K562 (cell line): ENCODE results near the gene GCH1. TPM values are rescaled to one million over a fixed set of nuclear protein-coding genes. Genes with fewer than 3 reads are reported as not detected.

Source experiments
- ATAC-seq: fragments of 200-7000 bp; cut with Tn5 transposase; 3 replicates; pipeline ENCODE4 v1.9.1; 2020; ENCODE audit warnings: moderate library complexity
- BruUV-seq: library from RNA; stranded (reverse); fragments of 400-500 nt; replicated peaks from 2 replicates; lab custom pipeline; 2021; lab: Mats Ljungman, UMichigan
- CTCF ChIA-PET: fragments of 300-600 bp; formaldehyde crosslinking; extraction: SDS; loops from one replicate; lab custom pipeline; 2021; ENCODE audit warnings: low intra/inter-chr PET ratio; lab: Yijun Ruan, JAX
- POLR2A ChIA-PET: fragments of 300-600, 350-650 bp; sonication (Branson Sonifier 250); formaldehyde crosslinking; extraction: SDS; loops from one replicate; lab custom pipeline; 2021; ENCODE audit warnings: antibody characterized with exemption, inconsistent platforms; lab: Yijun Ruan, JAX
- DNase-seq, 4 experiments: peaks; one replicate each; pipeline versions ENCODE4 v3.0.0 to v3.0.0-alpha.2; 2011 to 2018; ENCODE audit warnings: low spot score in 3 of 4, mixed read lengths in 3 of 4; ENCODE audit errors: extremely low read depth in 1 of 4
- FAIRE-seq: peaks from 2 replicates; lab custom pipeline; 2011; peaks lifted over from hg19 to GRCh38; lab: Jason Lieb, UNC
- H2AFZ ChIP-seq: 2 replicates; pipeline ENCODE4 v1.6.0; 2011; ENCODE audit warnings: low read depth, low read length, control low read depth, inconsistent platforms
- H3K27ac ChIP-seq: fragments of 200-600 bp; 3 replicates; pipeline ENCODE4 v1.8.0; 2011; ENCODE audit warnings: low read depth, mild to moderate bottlenecking, control low read depth, inconsistent platforms, low read length, moderate library complexity, mixed read lengths; ENCODE audit errors: extremely low read depth
- H3K27me3 ChIP-seq, 2 experiments: fragments of 300-600 bp in 1 of 2; 2 replicates in 1 of 2; 3 replicates in 1 of 2; pipeline versions ENCODE4 v1.6.0 to v1.8.0; 2011; ENCODE audit warnings: inconsistent platforms in 2 of 2, low read length in 2 of 2, mild to moderate bottlenecking in 1 of 2, mixed read lengths in 1 of 2, moderate library complexity in 1 of 2; ENCODE audit not compliant: control insufficient read depth in 2 of 2, insufficient read depth in 2 of 2
- H3K36me3 ChIP-seq: fragments of 300-600 bp; 3 replicates; pipeline ENCODE4 v1.8.0; 2011; ENCODE audit warnings: mild to moderate bottlenecking, low read length, inconsistent platforms; ENCODE audit not compliant: control insufficient read depth, insufficient read depth
- H3K4me1 ChIP-seq, 2 experiments: fragments of 200-600 bp in 1 of 2; replicated peaks in 1 of 2; 2 replicates in 1 of 2; 3 replicates in 1 of 2; pipeline versions ENCODE4 v1.5.1 to v1.8.0; 2011; ENCODE audit warnings: inconsistent platforms in 2 of 2, low read length in 2 of 2, mild to moderate bottlenecking in 1 of 2, mixed read lengths in 1 of 2, moderate library complexity in 1 of 2; ENCODE audit not compliant: control insufficient read depth in 2 of 2, insufficient read depth in 2 of 2
- H3K4me2 ChIP-seq: 2 replicates; pipeline ENCODE4 v1.6.1; 2011; ENCODE audit warnings: low read length, control low read depth, inconsistent platforms, mixed read lengths; ENCODE audit not compliant: insufficient read depth
- H3K4me3 ChIP-seq: fragments of 200-600 bp; sonication (generic), shearing (Covaris generic); 2 replicates; pipeline ENCODE4 v1.5.1; 2016; ENCODE audit warnings: control low read depth, inconsistent platforms
- H3K79me2 ChIP-seq: fragments of 200-600 bp; 3 replicates; pipeline ENCODE4 v1.8.0; 2011; ENCODE audit warnings: low read length, inconsistent platforms; ENCODE audit not compliant: control insufficient read depth, insufficient read depth
- H3K9ac ChIP-seq, 2 experiments: 2 replicates each; pipeline versions ENCODE4 v1.6.0 to v1.6.1; 2011; ENCODE audit warnings: low read depth in 2 of 2, low read length in 2 of 2, control low read depth in 1 of 2, inconsistent platforms in 1 of 2, mild to moderate bottlenecking in 1 of 2, mixed read lengths in 1 of 2; ENCODE audit not compliant: insufficient read depth in 1 of 2
- H3K9me1 ChIP-seq: one replicate; pipeline ENCODE4 v1.6.0; 2011; ENCODE audit warnings: inconsistent platforms, mild to moderate bottlenecking, low read length, moderate library complexity; ENCODE audit not compliant: control insufficient read depth, insufficient read depth
- H3K9me3 ChIP-seq: replicated peaks from 2 replicates; pipeline ENCODE4 v1.5.1; 2011; ENCODE audit warnings: low read depth, low read length, inconsistent platforms; ENCODE audit not compliant: control insufficient read depth, insufficient read depth
- H4K20me1 ChIP-seq: replicated peaks from 2 replicates; pipeline ENCODE4 v1.6.1; 2011; ENCODE audit warnings: low read length, inconsistent platforms, mixed read lengths; ENCODE audit not compliant: control insufficient read depth, insufficient read depth
- CSDE1 ChIP-seq, 2 experiments: fragments of 450-650 bp; IDR thresholded peaks; 2 replicates each; pipeline ENCODE4 v1.6.1; 2016; ENCODE audit warnings: mild to moderate bottlenecking in 1 of 2
- EP400 ChIP-seq: fragments of 450-650 bp; IDR thresholded peaks from 2 replicates; pipeline ENCODE4 v1.6.1; 2017; ENCODE audit warnings: antibody characterized with exemption, mild to moderate bottlenecking, moderate library complexity
- EWSR1 ChIP-seq: fragments of 450-650 bp; IDR thresholded peaks from 2 replicates; pipeline ENCODE4 v1.6.1; 2018; ENCODE audit warnings: borderline replicate concordance, mild to moderate bottlenecking, low read depth, moderate library complexity; ENCODE audit not compliant: partially characterized antibody
- HNRNPK ChIP-seq: fragments of 200-400 bp; formaldehyde crosslinking; IDR thresholded peaks from one replicate; pipeline ENCODE4 v1.6.1; 2018; ENCODE audit warnings: mild to moderate bottlenecking, low read depth, low read length; ENCODE audit not compliant: poor library complexity, severe bottlenecking
- KLF13 ChIP-seq: fragments of 450-650 bp; IDR thresholded peaks from 2 replicates; pipeline ENCODE4 v1.6.1; 2016; ENCODE audit warnings: missing genetic modification characterization, low read depth, mild to moderate bottlenecking, missing compliant biosample characterization, moderate library complexity, borderline replicate concordance
- LCOR ChIP-seq: sonication (generic); formaldehyde crosslinking; IDR thresholded peaks from 2 replicates; pipeline ENCODE4 v1.8.0; 2022; ENCODE audit warnings: mild to moderate bottlenecking, missing genetic modification reagents
- MITF ChIP-seq: IDR thresholded peaks from 2 replicates; pipeline ENCODE4 v1.6.1; 2014; ENCODE audit warnings: antibody characterized with exemption
- NR3C1 ChIP-seq: sonication (generic); formaldehyde crosslinking; IDR thresholded peaks from 2 replicates; pipeline ENCODE4 v1.8.1; 2022; ENCODE audit warnings: missing genetic modification reagents
- PREB ChIP-seq: sonication (generic); formaldehyde crosslinking; IDR thresholded peaks from 2 replicates; pipeline ENCODE4 v1.8.1; 2023; ENCODE audit warnings: mild to moderate bottlenecking, missing genetic modification reagents
- RAD51 ChIP-seq: fragments of 450-650 bp; IDR thresholded peaks from 2 replicates; pipeline ENCODE4 v1.7.1; 2016; ENCODE audit warnings: low read depth, mild to moderate bottlenecking, borderline replicate concordance
- RBM39 ChIP-seq: fragments of 200-400 bp; formaldehyde crosslinking; optimal IDR thresholded peaks from 2 replicates; pipeline ENCODE3; 2018; ENCODE audit warnings: low read depth, low read length
- SP2 ChIP-seq: IDR thresholded peaks from 2 replicates; pipeline ENCODE4 v1.6.1; 2011; ENCODE audit warnings: mild to moderate bottlenecking, low read depth, low read length, moderate library complexity; ENCODE audit not compliant: poor library complexity, severe bottlenecking; ENCODE audit errors: extremely low read depth
- ZFPM2 ChIP-seq: fragments of 250-450 bp; sonication (Bioruptor Pico); IDR thresholded peaks from 2 replicates; pipeline ENCODE4 v1.5.1; 2022; ENCODE audit warnings: mild to moderate bottlenecking
- ZKSCAN8 ChIP-seq: fragments of 200-800 bp; sonication (Bioruptor generic); IDR thresholded peaks from 2 replicates; pipeline ENCODE4 v1.6.1; 2016; ENCODE audit warnings: missing genetic modification characterization, missing compliant biosample characterization
- ZNF121 ChIP-seq: sonication (generic); formaldehyde crosslinking; conservative IDR thresholded peaks from 2 replicates; pipeline ENCODE4 v1.8.0; 2022; ENCODE audit warnings: missing genetic modification reagents
- ZNF184 ChIP-seq: sonication (generic); formaldehyde crosslinking; IDR thresholded peaks from 2 replicates; pipeline ENCODE4 v1.5.0; 2020; ENCODE audit warnings: missing genetic modification reagents
- ZNF398 ChIP-seq: fragments of 250-450 bp; sonication (Bioruptor Pico); IDR thresholded peaks from 2 replicates; pipeline ENCODE4 v1.8.0; 2021; ENCODE audit warnings: moderate library complexity, mild to moderate bottlenecking, inconsistent platforms
- ZNF696 ChIP-seq: fragments of 250-450 bp; sonication (Bioruptor Pico); conservative IDR thresholded peaks from 2 replicates; pipeline ENCODE4 v1.4.0; 2020; ENCODE audit warnings: mild to moderate bottlenecking, moderate library complexity
- ZNF75A ChIP-seq: fragments of 450-650 bp; formaldehyde crosslinking; IDR thresholded peaks from 2 replicates; pipeline ENCODE4 v1.4.0; 2020; ENCODE audit warnings: mild to moderate bottlenecking
- WGBS: fragments of 100-300 bp; shearing (Covaris generic); methylation state at CpG from one replicate; pipeline ENCODE4 v1.1.6; 2016; ENCODE audit warnings: low coverage, mixed read lengths; ENCODE audit not compliant: insufficient coverage; ENCODE audit errors: missing lambda C conversion rate; 5-methylcytosine and 5-hydroxymethylcytosine counted together
- in situ Hi-C: fragments of 300-500 bp; cut with MboI; formaldehyde crosslinking; loops from 4 replicates; pipeline ENCODE4 v1.15.0; 2018; ENCODE audit warnings: inconsistent platforms, mixed read lengths
- intact Hi-C: fragments of 100-400 bp; cut with micrococcal nuclease; formaldehyde crosslinking; loops from 2 replicates; pipeline ENCODE4 v1.14.2; 2022
- polyA plus RNA-seq, 8 experiments: library from polyadenylated mRNA; depleted of rRNA in 4 of 8; stranded (reverse) in 5 of 8; unstranded in 3 of 8; fragments of >200 nt; fragmentation: Nextera tagmentation in 2 of 8; fragmentation: Illumina TruSeq in 1 of 8; extraction: Ambion mirVana in 2 of 8; extraction: Trizol in 1 of 8; gene quantifications; 2 replicates each; pipeline versions ENCODE4 v1.2.1 to v1.2.3, GENCODE V29; 2011 to 2014; ENCODE audit warnings: inconsistent platforms in 1 of 8, missing spikeins in 1 of 8
- total RNA-seq, 7 experiments: library from RNA; depleted of rRNA in 6 of 7; stranded (reverse); fragments of >200 nt in 6 of 7; fragmentation: Illumina TruSeq in 2 of 7; extraction: Trizol in 2 of 7; gene quantifications; 2 replicates each; pipeline versions ENCODE4 v1.2.1 to v1.2.3, GENCODE V29; 2011 to 2021; ENCODE audit warnings: low replicate concordance in 1 of 7

The GCH1 gene
- total and polyA plus RNA-seq, 9 of the 15 experiments (the other 6 are each of a cell fraction or from before 2014, with no cell fraction given) = 3.9 to 13.1 (median 6.5) TPM

- FAIRE-seq = no peak
- intact Hi-C loops = no loop called here
- no peaks in the 10 kb centered on the region for H3K79me2 ChIP-seq
- POLR2A ChIA-PET = interaction anchor here (1.7 kb wide), 1 partner anchor 9 kb away, joined by 3 read pairs; no protein-coding TSS in a partner anchor
- H3K9me1 ChIP-seq = no peaks in the 10 kb centered on the region
- H2AFZ ChIP-seq = no peak overlapping the region
- no peaks in the 10 kb centered on the region for H4K20me1 ChIP-seq
- in situ Hi-C loops = no loop called here
- H3K4me1 ChIP-seq = no peaks in the 10 kb centered on the region
- H3K9ac ChIP-seq = no peak overlapping the region
- no peak for DNase-seq
- H3K4me3 ChIP-seq = no peak overlapping the region
- no peaks in the 10 kb centered on the region for H3K36me3 ChIP-seq
- H3K27ac ChIP-seq = no peak overlapping the region
- WGBS = 0% methylated on average over 1 of the region's 1 CpG
- CTCF ChIA-PET = no interaction called here
- ATAC-seq = no peak
- H3K27me3 ChIP-seq = peaks cover 0 to 4% of the 10 kb centered on the region in 2 experiments; a peak in 2 of 5 replicates
- no TSS peak for BruUV-seq
- no peaks in the 10 kb centered on the region for H3K9me3 ChIP-seq
- TF ChIP-seq HNRNPK (no peak), RAD51 (no peak), MITF (no peak), CSDE1 (IDR thresholded peaks at IDR 0.05) (no peak), NR3C1 (CRISPR knock-in tag) (no peak), ZNF184 (CRISPR knock-in tag) (no peak), ZNF121 (CRISPR knock-in tag) (no peak), RBM39 (no peak), ZKSCAN8 (CRISPR knock-in tag) (no peak), SP2 (no peak), ZFPM2 (CRISPR knock-in tag) (no peak), ZNF696 (CRISPR knock-in tag) (no peak), KLF13 (tag) (no peak), PREB (no peak), ZNF75A (CRISPR knock-in tag) (no peak), ZNF398 (CRISPR knock-in tag) (no peak), LCOR (no peak), EWSR1 (no peak), EP400 (no peak)
- H3K4me2 ChIP-seq = no peak overlapping the region
Measured at GRCh38 chr14:54828037-54828436, 74.6 kb downstream of the GCH1 start.
